Measurements from ENCODE around the gene FBXL7. TPM values are rescaled to one million over a fixed set of nuclear protein-coding genes. Genes with fewer than 3 reads are reported as not detected.

The FBXL7 gene
- polyA plus RNA-seq, 3 donors from 2014 or later: not detected

DNA sequence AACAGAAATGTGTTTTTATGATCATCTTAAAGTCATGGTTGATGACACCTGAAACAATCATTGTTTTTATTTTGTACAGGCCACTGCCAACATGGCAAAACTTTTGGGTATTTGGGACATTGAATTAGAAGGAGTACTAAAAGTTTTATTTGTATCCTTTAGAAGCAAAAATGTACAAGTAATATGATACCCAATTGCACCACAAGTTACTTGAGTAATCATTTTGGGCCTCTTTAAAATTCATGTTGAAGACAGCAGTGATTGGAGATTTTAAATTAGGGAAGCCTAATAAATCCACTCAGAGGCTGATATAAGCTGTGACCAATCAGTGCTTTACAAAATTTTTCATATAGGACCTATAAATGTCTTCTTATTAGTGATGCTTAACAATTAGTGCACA is 466.7 kb downstream of the FBXL7 start:
- Mint-ChIP-seq H3K27me3 (ENCODE audit: low read depth in 3 of 3) (peaks cover 0 to 1% (median 0%) of the 10 kb centered on the region in 3 donors), H3K36me3 (no peaks in the 10 kb centered on the region), H3K4me1 (no peaks in the 10 kb centered on the region), H3K9me3 (peaks cover 9 to 34% (median 14%) of the 10 kb centered on the region in 6 donors), H3K27ac (no peak overlapping the region), H3K4me3 (no peak overlapping the region)
- no peak for DNase-seq

DNA sequence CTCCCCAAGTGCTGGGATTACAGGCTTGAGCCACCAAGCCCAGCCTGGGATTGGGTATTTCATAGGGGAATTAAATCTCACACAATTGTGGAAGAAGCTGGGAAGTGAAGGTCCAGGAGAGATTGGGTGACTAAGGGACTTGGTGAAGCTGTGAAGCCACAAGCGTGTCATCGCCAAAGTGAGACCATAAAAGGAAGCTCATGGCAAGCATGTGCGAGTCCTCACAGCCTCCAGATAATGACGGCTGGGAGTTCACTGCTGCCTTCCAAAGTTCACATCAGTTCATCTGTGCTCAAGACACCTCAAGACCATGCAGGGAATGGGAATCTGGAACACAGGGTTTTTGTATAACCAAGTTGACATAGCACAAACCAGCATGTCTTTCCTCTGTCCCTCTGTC is 469.0 kb downstream of the FBXL7 start:
- Mint-ChIP-seq H3K36me3 (no peaks in the 10 kb centered on the region), H3K9me3 (peaks cover 14 to 36% (median 23%) of the 10 kb centered on the region in 6 donors), H3K4me3 (no peak overlapping the region), H3K4me1 (no peaks in the 10 kb centered on the region), H3K27ac (no peak overlapping the region), H3K27me3 (ENCODE audit: low read depth in 3 of 3) (no peaks in the 10 kb centered on the region)
- DNase-seq: no peak

GRCh38 chr5:15977851-15978250 is 477.9 kb downstream of the FBXL7 start:
- no peak overlapping the region for H3K4me3 Mint-ChIP-seq
- H3K4me1 Mint-ChIP-seq: no peaks in the 10 kb centered on the region
- peaks cover 0 to 6% (median 0%) of the 10 kb centered on the region in 3 donors for H3K27me3 Mint-ChIP-seq (ENCODE audit: low read depth in 3 of 3)
- H3K27ac Mint-ChIP-seq: no peak overlapping the region
- no peak for DNase-seq
- peaks cover 11 to 40% (median 17%) of the 10 kb centered on the region in 6 donors for H3K9me3 Mint-ChIP-seq
- peaks cover 0 to 4% (median 3%) of the 10 kb centered on the region in 3 donors for H3K36me3 Mint-ChIP-seq

DNA sequence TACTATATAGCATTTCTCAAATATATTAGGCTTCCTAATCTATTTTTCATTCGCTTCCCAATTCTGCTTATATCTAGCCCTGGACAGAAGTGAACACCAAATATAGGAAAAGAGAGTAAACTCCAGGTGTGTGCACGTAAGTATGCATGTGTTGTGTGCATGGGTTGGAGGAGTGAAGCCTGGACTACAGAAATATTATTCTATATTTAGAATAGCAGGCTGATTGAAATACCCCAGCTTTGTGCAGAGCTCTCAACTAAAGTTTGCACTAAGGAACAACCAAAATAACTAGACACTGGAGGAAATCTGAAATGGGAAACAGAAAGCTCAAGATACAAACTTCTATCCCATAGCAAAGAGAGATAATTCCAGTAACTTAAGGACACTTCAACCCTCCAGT is 480.9 kb downstream of the FBXL7 start:
- H3K4me1 Mint-ChIP-seq: no peaks in the 10 kb centered on the region
- no peak for DNase-seq
- H3K27me3 Mint-ChIP-seq (ENCODE audit: low read depth in 3 of 3): peaks cover 0 to 6% (median 0%) of the 10 kb centered on the region in 3 donors
- H3K4me3 Mint-ChIP-seq: no peak overlapping the region
- peaks cover 0 to 4% (median 3%) of the 10 kb centered on the region in 3 donors for H3K36me3 Mint-ChIP-seq
- H3K27ac Mint-ChIP-seq: no peak overlapping the region
- H3K9me3 Mint-ChIP-seq: peaks cover 6 to 33% (median 11%) of the 10 kb centered on the region in 6 donors

DNA sequence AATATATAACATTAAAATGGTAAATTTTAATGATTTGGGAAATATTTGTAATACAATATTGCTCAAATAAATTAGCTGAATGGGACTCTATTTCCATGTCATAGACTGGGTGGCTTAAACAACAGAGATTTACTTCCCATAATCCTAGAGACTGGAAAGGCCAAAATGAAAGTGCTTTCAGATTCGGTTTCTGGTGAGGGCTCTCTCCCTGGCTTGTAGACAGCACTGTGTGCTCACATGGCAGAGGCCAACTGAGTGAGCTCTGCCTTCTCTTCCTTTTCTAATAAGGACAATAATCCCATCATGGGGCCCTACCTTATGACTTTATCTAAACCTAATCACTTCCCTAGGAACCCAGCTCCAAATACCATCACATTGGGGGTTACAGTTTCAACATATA is 483.4 kb downstream of the FBXL7 start:
- no peaks in the 10 kb centered on the region for H3K4me1 Mint-ChIP-seq
- H3K27ac Mint-ChIP-seq: no peak overlapping the region
- H3K27me3 Mint-ChIP-seq (ENCODE audit: low read depth in 3 of 3): peaks cover 0 to 6% (median 0%) of the 10 kb centered on the region in 3 donors
- no peak for DNase-seq
- no peaks in the 10 kb centered on the region for H3K36me3 Mint-ChIP-seq
- peaks cover 6 to 33% (median 10%) of the 10 kb centered on the region in 6 donors for H3K9me3 Mint-ChIP-seq
- no peak overlapping the region for H3K4me3 Mint-ChIP-seq
